Osteoblast (primary cell): ENCODE data around the gene ADARB2. TPM values are rescaled to one million over a fixed set of nuclear protein-coding genes. Genes with fewer than 3 reads are reported as not detected.

Experiments
- DNase-seq: peaks from one replicate; pipeline ENCODE4 v3.0.0; 2011; ENCODE audit warnings: low spot score, mixed read lengths; ENCODE audit not compliant: insufficient read length; ENCODE audit errors: missing footprints
- H2AFZ ChIP-seq: 2 replicates; pipeline ENCODE4 v1.6.0; 2011; ENCODE audit warnings: mild to moderate bottlenecking, low read length
- H3K27ac ChIP-seq: 2 replicates; pipeline ENCODE4 v1.5.1; 2011; ENCODE audit warnings: mild to moderate bottlenecking, low read depth, low read length, moderate library complexity
- H3K27me3 ChIP-seq: 2 replicates; pipeline ENCODE4 v1.6.0; 2012; ENCODE audit warnings: mild to moderate bottlenecking, control low read depth, inconsistent platforms, low read length, moderate library complexity; ENCODE audit not compliant: insufficient read depth
- H3K36me3 ChIP-seq: 2 replicates; pipeline ENCODE4 v1.5.1; 2011; ENCODE audit warnings: mild to moderate bottlenecking, low read length, control low read depth, moderate library complexity; ENCODE audit not compliant: insufficient read depth
- H3K4me1 ChIP-seq: 2 replicates; pipeline ENCODE4 v1.5.1; 2011; ENCODE audit warnings: mild to moderate bottlenecking, low read length, control low read depth, moderate library complexity; ENCODE audit not compliant: insufficient read depth
- H3K4me2 ChIP-seq: 2 replicates; pipeline ENCODE4 v1.6.0; 2011; ENCODE audit warnings: mild to moderate bottlenecking, low read length; ENCODE audit not compliant: insufficient read depth
- H3K4me3 ChIP-seq: fragments of 200-600 bp; sonication (generic); 3 replicates; pipeline ENCODE4 v1.5.1; 2012; ENCODE audit warnings: mild to moderate bottlenecking, low read length, inconsistent platforms; ENCODE audit not compliant: insufficient read depth
- H3K79me2 ChIP-seq: 2 replicates; pipeline ENCODE4 v1.6.0; 2012; ENCODE audit warnings: mild to moderate bottlenecking, low read length, control low read depth, inconsistent platforms; ENCODE audit not compliant: insufficient read depth
- H3K9me3 ChIP-seq: 2 replicates; pipeline ENCODE4 v1.5.1; 2011; ENCODE audit warnings: low read depth, low read length, control low read depth
- H4K20me1 ChIP-seq: 2 replicates; pipeline ENCODE4 v1.6.0; 2012; ENCODE audit warnings: mild to moderate bottlenecking, low read length, control low read depth; ENCODE audit not compliant: insufficient read depth
- CTCF ChIP-seq: IDR thresholded peaks from 2 replicates; pipeline ENCODE4 v1.5.1; 2011; ENCODE audit warnings: mild to moderate bottlenecking, low read depth, low read length, moderate library complexity; ENCODE audit errors: extremely low read depth
- total RNA-seq: library from RNA; depleted of rRNA; stranded (reverse); fragments of >200 nt; gene quantifications from 2 replicates; pipeline ENCODE4 v1.2.3, GENCODE V29; 2012

ADARB2 gene
- total RNA-seq, 1 donor, result not detected

- no peak for TF ChIP-seq CTCF
- no peaks in the 10 kb centered on the region for H3K27me3 ChIP-seq
- H3K9me3 ChIP-seq, result peaks cover 3% of the 10 kb centered on the region
- H4K20me1 ChIP-seq, result no peaks in the 10 kb centered on the region
- H3K4me2 ChIP-seq, result no peak overlapping the region
- H3K27ac ChIP-seq, result no peak overlapping the region
- H3K79me2 ChIP-seq, result no peaks in the 10 kb centered on the region
- H3K4me1 ChIP-seq, result no peaks in the 10 kb centered on the region
- no peak overlapping the region for H2AFZ ChIP-seq
- no peaks in the 10 kb centered on the region for H3K36me3 ChIP-seq
- no peak for DNase-seq
- H3K4me3 ChIP-seq, result no peak overlapping the region
These were observed 10.5 kb downstream of the ADARB2 start for GRCh38 chr10:1726861-1727260.

- Histone ChIP-seq H3K4me3 (no peak overlapping the region), H3K4me2 (no peak overlapping the region), H2AFZ (no peak overlapping the region), H3K36me3 (no peaks in the 10 kb centered on the region), H4K20me1 (no peaks in the 10 kb centered on the region), H3K27ac (no peak overlapping the region), H3K79me2 (no peaks in the 10 kb centered on the region), H3K27me3 (no peaks in the 10 kb centered on the region), H3K9me3 (peaks cover 3% of the 10 kb centered on the region), H3K4me1 (no peaks in the 10 kb centered on the region)
- no peak for TF ChIP-seq CTCF
- no peak for DNase-seq
These were observed 12.3 kb downstream of the ADARB2 start for GRCh38 chr10:1724921-1725488.

GRCh38 chr10:1716839-1717238 lies 20.5 kb downstream of the ADARB2 start:
- no peak overlapping the region for H3K27ac ChIP-seq
- DNase-seq, result no peak
- H2AFZ ChIP-seq, result no peak overlapping the region
- TF ChIP-seq CTCF, result no peak
- H4K20me1 ChIP-seq, result no peaks in the 10 kb centered on the region
- H3K4me2 ChIP-seq, result no peak overlapping the region
- no peaks in the 10 kb centered on the region for H3K36me3 ChIP-seq
- no peaks in the 10 kb centered on the region for H3K79me2 ChIP-seq
- H3K27me3 ChIP-seq, result no peaks in the 10 kb centered on the region
- no peaks in the 10 kb centered on the region for H3K9me3 ChIP-seq
- H3K4me1 ChIP-seq, result no peaks in the 10 kb centered on the region
- no peak overlapping the region for H3K4me3 ChIP-seq

GRCh38 chr10:1715821-1716220 lies 21.5 kb downstream of the ADARB2 start:
- Histone ChIP-seq H3K27me3 (no peaks in the 10 kb centered on the region), H2AFZ (no peak overlapping the region), H3K79me2 (no peaks in the 10 kb centered on the region), H3K27ac (no peak overlapping the region), H3K4me2 (no peak overlapping the region), H3K4me3 (no peak overlapping the region), H4K20me1 (no peaks in the 10 kb centered on the region), H3K9me3 (no peaks in the 10 kb centered on the region), H3K4me1 (no peaks in the 10 kb centered on the region), H3K36me3 (no peaks in the 10 kb centered on the region)
- TF ChIP-seq CTCF, result no peak
- DNase-seq, result no peak
